Midbrain (tissue), 1 donor: Measurements from ENCODE around the gene KIR3DL3.
"Not testable (repeated sequence)": the region's sequence is repeated elsewhere in the genome, so short reads cannot be mapped to it uniquely, and the experiment has no call there.

Experiments used
- DNase-seq: peaks from one replicate; lab custom pipeline; 2025; lab: John Stamatoyannopoulos, UW

Gene KIR3DL3

GRCh38 chr19:54782916-54783315 lies 58.7 kb downstream of the KIR3DL3 start:
- DNase-seq = not testable (repeated sequence)
